Fibroblast of pulmonary artery (primary cell): ENCODE measurements around the gene ARSH.

ENCODE experiments used
- DNase-seq: peaks from one replicate; pipeline ENCODE4 v3.0.0-alpha.2; 2010; ENCODE audit warnings: low read depth
- H3K4me3 ChIP-seq: replicated peaks from 2 replicates; pipeline ENCODE4 v1.5.1; 2011; ENCODE audit warnings: low read depth, mild to moderate bottlenecking, control low read depth, low read length, moderate library complexity
- CTCF ChIP-seq: IDR thresholded peaks from 2 replicates; pipeline ENCODE4 v1.5.1; 2011; ENCODE audit warnings: mild to moderate bottlenecking, control low read depth, low read length, inconsistent platforms; ENCODE audit errors: missing control alignments

Gene ARSH

DNA sequence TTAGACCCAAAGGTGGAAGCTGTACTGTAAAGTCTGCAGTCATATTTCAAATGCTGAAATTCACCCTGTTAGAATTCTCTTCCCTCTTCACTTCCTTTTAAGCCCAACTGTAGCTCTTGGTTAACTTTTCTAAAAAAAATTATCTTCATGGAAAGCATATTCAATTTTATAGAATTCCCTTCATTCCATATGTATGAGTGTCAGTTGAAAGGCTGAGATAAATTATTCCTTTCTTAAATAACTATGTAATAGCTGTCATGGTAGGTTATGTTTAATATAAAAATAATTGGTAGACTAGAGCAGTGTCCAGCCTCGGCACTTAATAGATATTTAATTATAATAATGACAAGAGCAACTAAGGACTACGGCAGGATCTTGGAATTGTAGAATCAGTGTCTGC, 16.8 kb upstream of the ARSH start:
- no peak for DNase-seq
- no peak for TF ChIP-seq CTCF
- no peak overlapping the region for H3K4me3 ChIP-seq

- no peak for TF ChIP-seq CTCF
- DNase-seq, result no peak
- H3K4me3 ChIP-seq, result no peak overlapping the region
These were observed 4.2 kb downstream of the ARSH start for GRCh38 chrX:3010532-3010931.

DNA sequence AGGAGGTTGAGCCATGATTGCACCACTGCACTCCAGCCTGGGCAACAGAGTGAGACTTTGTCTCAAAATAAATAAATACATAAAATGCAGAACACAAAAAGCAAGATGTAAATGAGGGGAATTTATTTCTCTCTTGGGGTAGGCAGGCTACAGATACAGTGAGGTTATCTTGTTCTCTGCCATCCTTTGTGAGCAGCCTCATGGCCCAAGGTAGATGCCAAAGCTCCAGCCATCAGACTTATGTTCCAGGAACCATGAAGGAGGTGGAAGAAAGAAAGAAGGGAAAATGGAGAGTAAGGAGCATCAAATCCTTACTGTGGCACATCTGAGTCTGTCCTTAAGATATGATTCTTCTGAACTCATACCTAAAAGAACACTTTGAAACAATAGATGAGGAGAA, 11.1 kb downstream of the ARSH start:
- DNase-seq, result no peak
- no peak for TF ChIP-seq CTCF
- H3K4me3 ChIP-seq, result no peak overlapping the region

DNA sequence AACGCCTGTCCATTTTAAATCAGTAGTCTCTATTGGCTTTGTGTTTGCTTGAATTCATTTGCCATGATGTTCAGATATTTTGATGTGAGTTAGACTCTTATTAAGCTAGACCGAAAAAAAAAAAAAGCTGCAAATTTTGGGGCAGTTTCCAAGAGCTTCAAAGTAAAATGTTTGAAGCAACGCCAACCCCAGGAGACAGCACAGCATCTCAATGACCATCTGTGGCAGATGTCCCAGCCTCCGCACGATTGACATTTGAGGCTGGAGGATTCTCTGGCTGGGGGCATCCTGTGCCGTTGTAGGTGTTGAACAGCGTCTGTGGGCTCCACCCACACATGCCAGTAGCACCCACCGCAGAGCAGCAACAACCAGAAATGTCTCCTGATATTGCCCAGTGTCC, 17.8 kb downstream of the ARSH start:
- no peak overlapping the region for H3K4me3 ChIP-seq
- DNase-seq, result no peak
- no peak for TF ChIP-seq CTCF

GRCh38 chrX:3026074-3026815, 19.9 kb downstream of the ARSH start:
- TF ChIP-seq CTCF, result no peak
- no peak overlapping the region for H3K4me3 ChIP-seq
- DNase-seq, result no peak

- H3K4me3 ChIP-seq, result no peak overlapping the region
- TF ChIP-seq CTCF, result no peak
- no peak for DNase-seq
These were observed 22.8 kb downstream of the ARSH start for GRCh38 chrX:3029129-3029528.

GRCh38 chrX:3037218-3037617, 30.9 kb downstream of the ARSH start:
- H3K4me3 ChIP-seq, result no peak overlapping the region
- TF ChIP-seq CTCF, result no peak

More at GRCh38 chrX:3037218-3037617, 30.9 kb downstream of the ARSH start:
- DNase-seq, result no peak
